HEK293 (cell line): ENCODE measurements around the gene VRK3.

Experiments used
- CTCF ChIA-PET: fragments of 350-600 bp; formaldehyde crosslinking; extraction: SDS; loops from one replicate; lab custom pipeline; 2021; ENCODE audit warnings: antibody characterized with exemption; lab: Yijun Ruan, JAX
- POLR2A ChIA-PET: fragments of 300-600 bp; formaldehyde crosslinking; extraction: SDS; loops from one replicate; lab custom pipeline; 2020; ENCODE audit warnings: antibody characterized with exemption, inconsistent platforms; lab: Yijun Ruan, JAX
- H3K27ac ChIP-seq: fragments of 200-500 bp; sonication (Bioruptor generic); 2 replicates; pipeline ENCODE4 v1.5.1; 2014; ENCODE audit warnings: low read depth, low read length, control low read depth, inconsistent platforms; ENCODE audit errors: extremely low read depth
- H3K36me3 ChIP-seq, 2 experiments: fragments of 200-500 bp in 1 of 2; sonication (Bioruptor generic) in 1 of 2; 1 replicate in 1 of 2; 2 replicates in 1 of 2; pipeline ENCODE4 v1.5.1; 2014 to 2017; ENCODE audit warnings: inconsistent platforms in 2 of 2, low read length in 2 of 2; ENCODE audit not compliant: control insufficient read depth in 2 of 2, insufficient read depth in 1 of 2
- H3K4me1 ChIP-seq: fragments of 200-500 bp; sonication (Bioruptor generic); 2 replicates; pipeline ENCODE4 v1.5.1; 2014; ENCODE audit warnings: mild to moderate bottlenecking, low read length, inconsistent platforms; ENCODE audit not compliant: control insufficient read depth, insufficient read depth
- H3K4me3 ChIP-seq: 2 replicates; pipeline ENCODE4 v1.5.1; 2011; ENCODE audit warnings: low read depth, mild to moderate bottlenecking, control low read depth, low read length, moderate library complexity
- H3K9me3 ChIP-seq: fragments of 200-500 bp; sonication (Bioruptor generic); 2 replicates; pipeline ENCODE4 v1.5.1; 2014; ENCODE audit warnings: low read depth, low read length, inconsistent platforms; ENCODE audit not compliant: control insufficient read depth, insufficient read depth
- GLIS1 ChIP-seq: fragments of 450-650 bp; formaldehyde crosslinking; IDR thresholded peaks from 2 replicates; pipeline ENCODE4 v1.5.1; 2016; ENCODE audit warnings: missing biosample characterization, missing genetic modification characterization
- GLIS2 ChIP-seq: fragments of 450-650 bp; formaldehyde crosslinking; IDR thresholded peaks from 2 replicates; pipeline ENCODE4 v1.5.1; 2016; ENCODE audit warnings: missing biosample characterization, missing genetic modification characterization
- YY2 ChIP-seq: fragments of 450-650 bp; formaldehyde crosslinking; IDR thresholded peaks from 2 replicates; pipeline ENCODE4 v1.5.1; 2016; ENCODE audit warnings: missing biosample characterization, missing genetic modification characterization
- ZFP3 ChIP-seq: fragments of 450-650 bp; formaldehyde crosslinking; IDR thresholded peaks from 2 replicates; pipeline ENCODE4 v1.5.1; 2016; ENCODE audit warnings: low read depth, missing biosample characterization, missing genetic modification characterization
- ZFP69B ChIP-seq: fragments of 450-650 bp; formaldehyde crosslinking; IDR thresholded peaks from 2 replicates; pipeline ENCODE4 v1.5.1; 2016; ENCODE audit warnings: missing biosample characterization, missing genetic modification characterization
- ZNF114 ChIP-seq: fragments of 450-650 bp; formaldehyde crosslinking; IDR thresholded peaks from 2 replicates; pipeline ENCODE4 v1.5.0; 2017; ENCODE audit warnings: missing biosample characterization, missing genetic modification characterization
- ZNF132 ChIP-seq: fragments of 450-650 bp; formaldehyde crosslinking; IDR thresholded peaks from 2 replicates; pipeline ENCODE4 v1.5.1; 2017; ENCODE audit warnings: missing biosample characterization, missing genetic modification characterization, borderline replicate concordance
- ZNF138 ChIP-seq: fragments of 450-650 bp; formaldehyde crosslinking; IDR thresholded peaks from 2 replicates; pipeline ENCODE4 v1.5.1; 2016; ENCODE audit warnings: missing biosample characterization, missing genetic modification characterization, borderline replicate concordance
- ZNF146 ChIP-seq: fragments of 450-650 bp; formaldehyde crosslinking; IDR thresholded peaks from 2 replicates; pipeline ENCODE4 v1.5.1; 2016; ENCODE audit warnings: missing biosample characterization, missing genetic modification characterization
- ZNF16 ChIP-seq: fragments of 450-650 bp; formaldehyde crosslinking; IDR thresholded peaks from 2 replicates; pipeline ENCODE4 v1.5.1; 2016; ENCODE audit warnings: low read depth, missing biosample characterization, missing genetic modification characterization
- ZNF211 ChIP-seq: fragments of 450-650 bp; formaldehyde crosslinking; IDR thresholded peaks from 2 replicates; pipeline ENCODE4 v1.5.1; 2016; ENCODE audit warnings: low read depth, missing biosample characterization, missing genetic modification characterization
- ZNF274 ChIP-seq, 2 experiments: fragments of 200-500 bp in 1 of 2; fragments of 450-650 bp in 1 of 2; sonication (Bioruptor generic) in 1 of 2; formaldehyde crosslinking in 1 of 2; IDR thresholded peaks; 2 replicates each; pipeline versions ENCODE4 v1.5.1 to v1.6.1; 2014 to 2016; ENCODE audit warnings: borderline replicate concordance in 1 of 2, inconsistent platforms in 1 of 2, low read length in 1 of 2, missing biosample characterization in 1 of 2, missing genetic modification characterization in 1 of 2
- ZNF302 ChIP-seq: fragments of 450-650 bp; formaldehyde crosslinking; IDR thresholded peaks from 2 replicates; pipeline ENCODE4 v1.5.1; 2016; ENCODE audit warnings: missing biosample characterization, missing genetic modification characterization, low read depth
- ZNF621 ChIP-seq: fragments of 450-650 bp; formaldehyde crosslinking; IDR thresholded peaks from 2 replicates; pipeline ENCODE4 v1.5.1; 2017; ENCODE audit warnings: missing biosample characterization, missing genetic modification characterization
- ZNF768 ChIP-seq: fragments of 450-650 bp; formaldehyde crosslinking; IDR thresholded peaks from 2 replicates; pipeline ENCODE4 v1.5.1; 2018; ENCODE audit warnings: missing biosample characterization, mild to moderate bottlenecking, missing genetic modification characterization
- ZNF777 ChIP-seq: fragments of 450-650 bp; formaldehyde crosslinking; IDR thresholded peaks from 2 replicates; pipeline ENCODE4 v1.5.1; 2017; ENCODE audit warnings: missing biosample characterization, missing genetic modification characterization, borderline replicate concordance
- TF ChIP-seq, protein P1 (sequence below): fragments of 450-650 bp; formaldehyde crosslinking; IDR thresholded peaks from 2 replicates; pipeline ENCODE4 v1.5.1; 2016; ENCODE audit warnings: missing biosample characterization, missing genetic modification characterization
- TF ChIP-seq, protein P2 (sequence below): fragments of 450-650 bp; formaldehyde crosslinking; IDR thresholded peaks from 2 replicates; pipeline ENCODE4 v1.5.1; 2016; ENCODE audit warnings: missing biosample characterization, missing genetic modification characterization
- TF ChIP-seq, protein P3 (sequence below): fragments of 450-650 bp; formaldehyde crosslinking; IDR thresholded peaks from 2 replicates; pipeline ENCODE4 v1.5.1; 2016; ENCODE audit warnings: missing biosample characterization, missing genetic modification characterization
- TF ChIP-seq, protein P4 (sequence below): fragments of 450-650 bp; formaldehyde crosslinking; IDR thresholded peaks from 2 replicates; pipeline ENCODE4 v1.5.1; 2016; ENCODE audit warnings: missing biosample characterization, missing genetic modification characterization
- TF ChIP-seq, protein P5 (sequence below): fragments of 450-650 bp; formaldehyde crosslinking; IDR thresholded peaks from 2 replicates; pipeline ENCODE4; 2016; ENCODE audit warnings: missing biosample characterization, missing genetic modification characterization

The VRK3 gene

DNA sequence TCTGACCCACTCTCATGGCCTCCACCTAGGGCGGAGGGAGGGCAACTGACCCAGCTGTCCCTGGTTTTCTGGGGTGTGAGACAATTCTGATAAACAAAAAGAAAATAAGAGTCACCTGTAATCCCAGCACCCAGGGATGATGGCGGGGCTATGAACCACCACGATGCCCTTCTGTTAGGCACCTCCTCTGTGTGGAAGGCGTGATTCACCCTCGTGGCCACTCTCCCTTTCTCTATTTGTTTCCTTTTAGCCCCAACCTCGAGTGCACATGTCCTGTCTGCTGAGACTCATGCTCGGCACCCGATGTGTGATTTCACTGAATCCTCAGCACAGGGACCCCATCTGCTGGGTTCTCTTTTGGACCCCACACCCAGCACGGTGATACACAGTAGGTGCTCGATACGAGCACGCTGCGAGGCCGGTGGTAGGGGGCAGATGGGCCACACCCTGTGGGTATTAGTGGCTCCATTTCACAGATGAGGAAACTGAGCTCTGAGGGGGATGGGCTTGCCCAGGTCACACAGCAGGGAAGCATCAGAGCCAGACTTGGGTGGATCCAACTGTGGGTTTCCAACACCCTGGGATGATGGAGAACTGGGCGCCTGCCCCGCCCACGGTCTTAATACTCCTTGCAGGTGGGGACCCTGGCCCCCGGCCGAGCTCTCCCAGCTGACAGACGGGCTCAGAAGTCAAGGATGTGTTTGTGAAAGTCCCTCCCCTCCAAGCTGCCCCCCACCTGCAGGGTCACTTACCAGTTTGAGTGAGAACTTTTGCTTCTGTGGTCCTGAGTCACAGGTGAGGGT, 24.9 kb downstream of the VRK3 start:
- TF ChIP-seq, protein P1, sequence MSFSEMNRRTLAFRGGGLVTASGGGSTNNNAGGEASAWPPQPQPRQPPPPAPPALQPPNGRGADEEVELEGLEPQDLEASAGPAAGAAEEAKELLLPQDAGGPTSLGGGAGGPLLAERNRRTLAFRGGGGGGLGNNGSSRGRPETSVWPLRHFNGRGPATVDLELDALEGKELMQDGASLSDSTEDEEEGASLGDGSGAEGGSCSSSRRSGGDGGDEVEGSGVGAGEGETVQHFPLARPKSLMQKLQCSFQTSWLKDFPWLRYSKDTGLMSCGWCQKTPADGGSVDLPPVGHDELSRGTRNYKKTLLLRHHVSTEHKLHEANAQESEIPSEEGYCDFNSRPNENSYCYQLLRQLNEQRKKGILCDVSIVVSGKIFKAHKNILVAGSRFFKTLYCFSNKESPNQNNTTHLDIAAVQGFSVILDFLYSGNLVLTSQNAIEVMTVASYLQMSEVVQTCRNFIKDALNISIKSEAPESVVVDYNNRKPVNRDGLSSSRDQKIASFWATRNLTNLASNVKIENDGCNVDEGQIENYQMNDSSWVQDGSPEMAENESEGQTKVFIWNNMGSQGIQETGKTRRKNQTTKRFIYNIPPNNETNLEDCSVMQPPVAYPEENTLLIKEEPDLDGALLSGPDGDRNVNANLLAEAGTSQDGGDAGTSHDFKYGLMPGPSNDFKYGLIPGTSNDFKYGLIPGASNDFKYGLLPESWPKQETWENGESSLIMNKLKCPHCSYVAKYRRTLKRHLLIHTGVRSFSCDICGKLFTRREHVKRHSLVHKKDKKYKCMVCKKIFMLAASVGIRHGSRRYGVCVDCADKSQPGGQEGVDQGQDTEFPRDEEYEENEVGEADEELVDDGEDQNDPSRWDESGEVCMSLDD (tag by site-specific recombination): no peak
- no peak for TF ChIP-seq GLIS1 (tag by site-specific recombination)
- no peak for TF ChIP-seq ZNF777 (tag by site-specific recombination)
- TF ChIP-seq, protein P2, sequence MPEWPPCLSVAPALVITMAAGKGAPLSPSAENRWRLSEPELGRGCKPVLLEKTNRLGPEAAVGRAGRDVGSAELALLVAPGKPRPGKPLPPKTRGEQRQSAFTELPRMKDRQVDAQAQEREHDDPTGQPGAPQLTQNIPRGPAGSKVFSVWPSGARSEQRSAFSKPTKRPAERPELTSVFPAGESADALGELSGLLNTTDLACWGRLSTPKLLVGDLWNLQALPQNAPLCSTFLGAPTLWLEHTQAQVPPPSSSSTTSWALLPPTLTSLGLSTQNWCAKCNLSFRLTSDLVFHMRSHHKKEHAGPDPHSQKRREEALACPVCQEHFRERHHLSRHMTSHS (tag by site-specific recombination): no peak
- TF ChIP-seq YY2 (tag by site-specific recombination): no peak
- no peak for TF ChIP-seq ZNF302 (tag by site-specific recombination)
- TF ChIP-seq, protein P3, sequence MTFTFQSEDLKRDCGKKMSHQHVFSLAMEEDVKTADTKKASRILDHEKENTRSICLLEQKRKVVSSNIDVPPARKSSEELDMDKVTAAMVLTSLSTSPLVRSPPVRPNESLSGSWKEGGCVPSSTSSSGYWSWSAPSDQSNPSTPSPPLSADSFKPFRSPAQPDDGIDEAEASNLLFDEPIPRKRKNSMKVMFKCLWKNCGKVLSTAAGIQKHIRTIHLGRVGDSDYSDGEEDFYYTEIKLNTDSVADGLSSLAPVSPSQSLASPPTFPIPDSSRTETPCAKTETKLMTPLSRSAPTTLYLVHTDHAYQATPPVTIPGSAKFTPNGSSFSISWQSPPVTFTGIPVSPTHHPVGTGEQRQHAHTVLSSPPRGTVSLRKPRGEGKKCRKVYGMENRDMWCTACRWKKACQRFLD: no peak
- TF ChIP-seq GLIS2: no peak
- TF ChIP-seq, protein P4, sequence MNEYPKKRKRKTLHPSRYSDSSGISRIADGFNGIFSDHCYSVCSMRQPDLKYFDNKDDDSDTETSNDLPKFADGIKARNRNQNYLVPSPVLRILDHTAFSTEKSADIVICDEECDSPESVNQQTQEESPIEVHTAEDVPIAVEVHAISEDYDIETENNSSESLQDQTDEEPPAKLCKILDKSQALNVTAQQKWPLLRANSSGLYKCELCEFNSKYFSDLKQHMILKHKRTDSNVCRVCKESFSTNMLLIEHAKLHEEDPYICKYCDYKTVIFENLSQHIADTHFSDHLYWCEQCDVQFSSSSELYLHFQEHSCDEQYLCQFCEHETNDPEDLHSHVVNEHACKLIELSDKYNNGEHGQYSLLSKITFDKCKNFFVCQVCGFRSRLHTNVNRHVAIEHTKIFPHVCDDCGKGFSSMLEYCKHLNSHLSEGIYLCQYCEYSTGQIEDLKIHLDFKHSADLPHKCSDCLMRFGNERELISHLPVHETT (tag by site-specific recombination): no peak
- no peak for TF ChIP-seq ZNF16 (tag by site-specific recombination)
- TF ChIP-seq ZNF114 (tag by site-specific recombination): no peak
- TF ChIP-seq ZNF132 (tag by site-specific recombination): no peak
- Histone ChIP-seq H3K9me3 (no peaks in the 10 kb centered on the region), H3K27ac (no peak overlapping the region), H3K4me3 (no peak overlapping the region), H3K36me3 (peaks cover 37 to 78% of the 10 kb centered on the region in 2 experiments), H3K4me1 (peaks cover 5% of the 10 kb centered on the region; the same call in 1 of the 2 replicates)
- POLR2A ChIA-PET: no interaction called here
- CTCF ChIA-PET: no interaction called here

DNA sequence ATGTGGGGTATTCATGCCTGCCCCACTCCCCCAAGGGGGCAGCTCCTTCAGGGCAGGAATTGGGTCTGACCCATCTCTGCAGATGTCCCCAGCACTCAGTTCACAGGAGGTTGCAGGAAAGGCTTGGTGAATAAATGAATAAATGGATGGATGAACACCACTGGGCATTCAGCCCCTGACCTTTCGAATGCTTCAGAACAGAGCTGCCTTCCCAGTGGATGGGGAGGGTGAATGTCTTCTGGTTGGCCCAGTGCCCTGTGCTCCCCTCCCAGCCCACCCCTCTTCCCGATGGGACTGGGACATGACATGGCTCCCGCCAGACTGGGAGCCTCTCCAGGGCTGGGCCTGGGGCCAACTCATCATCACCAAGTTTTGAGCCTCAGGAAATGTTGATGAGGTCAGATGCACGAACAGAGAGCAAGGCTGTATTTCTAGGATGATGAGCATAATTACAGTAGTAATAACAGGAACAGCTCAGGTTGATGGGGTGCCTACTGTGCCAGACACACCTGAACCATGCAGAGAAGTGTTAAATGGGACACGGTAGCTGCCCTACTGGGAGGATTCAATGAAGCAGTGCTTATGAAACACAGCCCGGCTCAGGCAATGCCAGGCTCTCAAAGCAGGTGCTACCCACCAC, 25.7 kb downstream of the VRK3 start:
- H3K36me3 ChIP-seq: peaks cover 33 to 78% of the 10 kb centered on the region in 2 experiments
- no peak overlapping the region for H3K4me3 ChIP-seq
- H3K4me1 ChIP-seq: peaks cover 5% of the 10 kb centered on the region; the same call in 1 of the 2 replicates
- TF ChIP-seq ZNF146 (tag by site-specific recombination) (no peak), ZNF211 (tag by site-specific recombination) (no peak), ZNF274 (IDR thresholded peaks at IDR 0.05; ENCODE audit: low read length) (no peak), ZNF274 (tag by site-specific recombination; IDR thresholded peaks at IDR 0.05; ENCODE audit: borderline replicate concordance) (no peak), ZNF621 (tag by site-specific recombination) (no peak), ZNF302 (tag by site-specific recombination) (no peak), ZFP69B (tag by site-specific recombination) (no peak), ZNF768 (tag by site-specific recombination) (no peak), ZNF138 (tag by site-specific recombination) (no peak), ZFP3 (no peak)
- TF ChIP-seq, protein P5, sequence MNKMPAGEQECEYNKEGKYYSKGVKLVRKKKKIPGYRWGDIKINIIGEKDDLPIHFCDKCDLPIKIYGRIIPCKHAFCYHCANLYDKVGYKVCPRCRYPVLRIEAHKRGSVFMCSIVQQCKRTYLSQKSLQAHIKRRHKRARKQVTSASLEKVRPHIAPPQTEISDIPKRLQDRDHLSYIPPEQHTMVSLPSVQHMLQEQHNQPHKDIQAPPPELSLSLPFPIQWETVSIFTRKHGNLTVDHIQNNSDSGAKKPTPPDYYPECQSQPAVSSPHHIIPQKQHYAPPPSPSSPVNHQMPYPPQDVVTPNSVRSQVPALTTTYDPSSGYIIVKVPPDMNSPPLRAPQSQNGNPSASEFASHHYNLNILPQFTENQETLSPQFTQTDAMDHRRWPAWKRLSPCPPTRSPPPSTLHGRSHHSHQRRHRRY (tag by site-specific recombination): no peak
- TF ChIP-seq, all 188 proteins: peak for 0
- POLR2A ChIA-PET: no interaction called here
- no peaks in the 10 kb centered on the region for H3K9me3 ChIP-seq
- CTCF ChIA-PET: interaction anchor here (1.5 kb wide), 1 partner anchor 9 kb away, joined by 4 read pairs; no protein-coding TSS in a partner anchor
- H3K27ac ChIP-seq: no peak overlapping the region
